Left colon (tissue), 2 donors: ENCODE results near the gene NPHP4. TPM values are rescaled to one million over a fixed set of nuclear protein-coding genes. Genes with fewer than 3 reads are reported as not detected.
"Not testable (repeated sequence)": the region's sequence is repeated elsewhere in the genome, so short reads cannot be mapped to it uniquely, and the experiment has no call there.

Experiments used
- ATAC-seq: fragments of 200-7000 bp; cut with Tn5 transposase; one replicate; pipeline ENCODE4 v1.9.1; 2020; ENCODE audit warnings: mild to moderate bottlenecking, moderate library complexity
- DNase-seq, 2 donors: peaks; one replicate each; pipeline ENCODE4 v3.0.0-alpha.2; 2020
- intact Hi-C, 2 donors: fragments of 100-400 bp; cut with DNase I in 1 of 2; cut with micrococcal nuclease in 1 of 2; formaldehyde crosslinking; loops; one replicate each; pipeline versions ENCODE4 v1.11.2 to v1.14.0; 2022; cut with DNase I, micrococcal nuclease
- total RNA-seq, 2 donors: library from RNA; stranded (reverse); fragmentation: NEBNext Ultra II Directional; extraction: Animal tissue kit (Norgen Biotek cat#: 25700); gene quantifications; one replicate each; pipeline ENCODE4 v1.2.1, GENCODE V29; 2021
- donor health status: DM: no; HTN: no; CAD: no.
- donor health status: DM: yes; HTN: yes; CAD: no.

Gene NPHP4
- total RNA-seq, 2 donors from 2014 or later: 7.6 to 8.5 TPM

GRCh38 chr1:5858844-5859407, 133.3 kb downstream of the NPHP4 start:
- ATAC-seq (no peak), DNase-seq (no peak)
- intact Hi-C loops: no loop called here

- DNase-seq (no peak), ATAC-seq (no peak)
- intact Hi-C loops: no loop called here
Observed at GRCh38 chr1:5858246-5858645, 134.0 kb downstream of the NPHP4 start.

GRCh38 chr1:5857508-5858090, 134.6 kb downstream of the NPHP4 start:
- intact Hi-C loops: no loop called here
- no peak for ATAC-seq
- no peak for DNase-seq

GRCh38 chr1:5857011-5857410, 135.2 kb downstream of the NPHP4 start:
- DNase-seq: no peak
- ATAC-seq: no peak
- intact Hi-C loops: no loop called here

- intact Hi-C loops: no loop called here
- ATAC-seq (no peak), DNase-seq (no peak)
Observed at GRCh38 chr1:5856246-5856815, 135.9 kb downstream of the NPHP4 start.

GRCh38 chr1:5855196-5855897, 136.9 kb downstream of the NPHP4 start:
- DNase-seq (no peak), ATAC-seq (no peak)
- intact Hi-C loops: no loop called here

- no peak for DNase-seq
- intact Hi-C loops: no loop called here
- ATAC-seq: no peak
Observed at GRCh38 chr1:5854754-5855153, 137.5 kb downstream of the NPHP4 start.

GRCh38 chr1:5853858-5854257, 138.4 kb downstream of the NPHP4 start:
- intact Hi-C loops, ATAC-seq, DNase-seq: not testable (repeated sequence)

GRCh38 chr1:5850503-5850902, 141.7 kb downstream of the NPHP4 start:
- intact Hi-C loops: no loop called here
- DNase-seq: no peak
- ATAC-seq: no peak

- no peak for DNase-seq
- no peak for ATAC-seq
- intact Hi-C loops: no loop called here
Observed at GRCh38 chr1:5849550-5849949, 142.7 kb downstream of the NPHP4 start.

GRCh38 chr1:5847013-5847659, 145.1 kb downstream of the NPHP4 start:
- no peak for DNase-seq
- intact Hi-C loops: no loop called here
- no peak for ATAC-seq

- DNase-seq: no peak
Observed at GRCh38 chr1:5845376-5845775, 146.8 kb downstream of the NPHP4 start.

GRCh38 chr1:5844442-5844841, 147.8 kb downstream of the NPHP4 start:
- intact Hi-C loops: no loop called here
- DNase-seq (no peak), ATAC-seq (no peak)

More at GRCh38 chr1:5845376-5845775, 146.8 kb downstream of the NPHP4 start:
- intact Hi-C loops: no loop called here
- no peak for ATAC-seq

- DNase-seq (no peak), ATAC-seq (no peak)
- intact Hi-C loops: no loop called here
Observed at GRCh38 chr1:5843521-5844096, 148.6 kb downstream of the NPHP4 start.

GRCh38 chr1:5842679-5843078, 149.5 kb downstream of the NPHP4 start:
- DNase-seq: no peak
- intact Hi-C loops: no loop called here
- no peak for ATAC-seq

GRCh38 chr1:5840551-5841001, 151.6 kb downstream of the NPHP4 start:
- intact Hi-C loops: no loop called here
- DNase-seq: no peak
- no peak for ATAC-seq

- ATAC-seq (no peak), DNase-seq (no peak)
- intact Hi-C loops: no loop called here
Observed at GRCh38 chr1:5839881-5840550, 152.2 kb downstream of the NPHP4 start.

- intact Hi-C loops: no loop called here
Observed at GRCh38 chr1:5839161-5839880, 152.9 kb downstream of the NPHP4 start.

More at GRCh38 chr1:5839161-5839880, 152.9 kb downstream of the NPHP4 start:
- no peak for ATAC-seq
- DNase-seq: no peak
